Activated CD4-positive, alpha-beta T cell treated with anti-CD3 and anti-CD28 coated beads for 36 hours (primary cell): ENCODE measurements around the gene FER. TPM values are rescaled to one million over a fixed set of nuclear protein-coding genes. Genes with fewer than 3 reads are reported as not detected.
A peak's percentile ranks its signal among the peaks of the same experiment; 100 is the strongest.

Source experiments
- ATAC-seq: fragments of 200-7000 bp; cut with Tn5 transposase; one replicate; pipeline ENCODE4 v1.10.0; 2021; ENCODE audit warnings: mild to moderate bottlenecking, moderate library complexity
- CTCF ChIA-PET: fragments of 350-600 bp; sonication (Branson Sonifier 250); formaldehyde crosslinking; loops from one replicate; lab custom pipeline; 2021; ENCODE audit warnings: antibody characterized with exemption; lab: Charles Lee
- POLR2A ChIA-PET: fragments of 350-600 bp; sonication (Branson Sonifier 250); formaldehyde crosslinking; loops from one replicate; lab custom pipeline; 2021; ENCODE audit warnings: antibody characterized with exemption, inconsistent platforms; lab: Charles Lee
- DNase-seq: peaks from one replicate; pipeline ENCODE4 v3.0.0-alpha.2; 2020
- H3K27ac Mint-ChIP-seq: one replicate; pipeline ENCODE4 v1.8.0; 2021; ENCODE audit warnings: mixed read lengths
- H3K27me3 Mint-ChIP-seq: one replicate; pipeline ENCODE4 v1.8.0; 2021; ENCODE audit warnings: mixed read lengths
- H3K36me3 Mint-ChIP-seq: one replicate; pipeline ENCODE4 v1.8.0; 2021; ENCODE audit warnings: low read depth, mixed read lengths
- H3K4me1 Mint-ChIP-seq: one replicate; pipeline ENCODE4 v1.8.0; 2021; ENCODE audit warnings: mixed read lengths
- H3K4me3 Mint-ChIP-seq: one replicate; pipeline ENCODE4 v1.8.0; 2021; ENCODE audit warnings: mild to moderate bottlenecking, moderate library complexity, mixed read lengths
- H3K9me3 Mint-ChIP-seq: one replicate; pipeline ENCODE4 v1.8.0; 2021; ENCODE audit warnings: low read depth, mixed read lengths
- intact Hi-C, 2 experiments: fragments of 100-400 bp; cut with DNase I in 1 of 2; cut with micrococcal nuclease in 1 of 2; formaldehyde crosslinking; loops; one replicate each; pipeline versions ENCODE4 v1.14.2 to v1.15.1; 2022 to 2024; cut with DNase I, micrococcal nuclease
- total RNA-seq, 2 experiments: library from RNA; stranded (reverse); gene quantifications; one replicate each; pipeline ENCODE4 v1.2.3, GENCODE V29; 2021

Gene FER
- total RNA-seq, 2 experiments from 2014 or later = 9.3 to 9.9 TPM

GRCh38 chr5:108930107-108930506 is 182.4 kb downstream of the FER start:
- ATAC-seq = no peak
- no peaks in the 10 kb centered on the region for H3K4me1 Mint-ChIP-seq
- POLR2A ChIA-PET = no interaction called here

GRCh38 chr5:108935611-108936010 is 187.9 kb downstream of the FER start:
- Mint-ChIP-seq H3K9me3 (peaks cover 2% of the 10 kb centered on the region), H3K27ac (no peak overlapping the region), H3K4me3 (no peak overlapping the region), H3K4me1 (no peaks in the 10 kb centered on the region), H3K36me3 (peaks cover 12% of the 10 kb centered on the region), H3K27me3 (no peaks in the 10 kb centered on the region)
- intact Hi-C loops = no loop called here
- ChIA-PET CTCF (no interaction called here), POLR2A (no interaction called here)
- ATAC-seq = no peak
- DNase-seq = no peak

More at GRCh38 chr5:108930107-108930506, 182.4 kb downstream of the FER start:
- H3K27me3 Mint-ChIP-seq = no peaks in the 10 kb centered on the region
- H3K36me3 Mint-ChIP-seq = peaks cover 12% of the 10 kb centered on the region
- H3K9me3 Mint-ChIP-seq = peaks cover 2% of the 10 kb centered on the region
- intact Hi-C loops = no loop called here
- no peak overlapping the region for H3K4me3 Mint-ChIP-seq
- CTCF ChIA-PET = no interaction called here
- no peak for DNase-seq
- H3K27ac Mint-ChIP-seq = no peak overlapping the region

- CTCF ChIA-PET = no interaction called here
- Mint-ChIP-seq H3K36me3 (peaks cover 9% of the 10 kb centered on the region), H3K27me3 (no peaks in the 10 kb centered on the region), H3K4me3 (no peak overlapping the region), H3K9me3 (peaks cover under 1% of the 10 kb centered on the region), H3K27ac (no peak overlapping the region), H3K4me1 (no peaks in the 10 kb centered on the region)
- POLR2A ChIA-PET = interaction anchor here (0.6 kb wide), 1 partner anchor 1369 kb away, joined by 3 read pairs; no protein-coding TSS in a partner anchor
- DNase-seq = no peak
- intact Hi-C loops = no loop called here
- ATAC-seq = no peak
These were observed 189.5 kb downstream of the FER start for GRCh38 chr5:108937221-108937620.

GRCh38 chr5:108940506-108940905 is 192.8 kb downstream of the FER start:
- DNase-seq = peak; percentile 8
- CTCF ChIA-PET = interaction anchor here (0.6 to 0.7 kb wide), 2 partner anchors 10 to 108 kb away, joined by 3 to 6 read pairs; no protein-coding TSS in a partner anchor
- no peaks in the 10 kb centered on the region for H3K27me3 Mint-ChIP-seq
- H3K36me3 Mint-ChIP-seq = no peaks in the 10 kb centered on the region
- intact Hi-C loops = no loop called here
- H3K9me3 Mint-ChIP-seq = no peaks in the 10 kb centered on the region
- peak; percentile 19 for ATAC-seq
- no peak overlapping the region for H3K27ac Mint-ChIP-seq
- H3K4me3 Mint-ChIP-seq = no peak overlapping the region
- H3K4me1 Mint-ChIP-seq = no peaks in the 10 kb centered on the region
- POLR2A ChIA-PET = no interaction called here

- CTCF ChIA-PET = no interaction called here
- intact Hi-C loops = no loop called here
- no peaks in the 10 kb centered on the region for H3K4me1 Mint-ChIP-seq
- DNase-seq (no peak), ATAC-seq (no peak)
- H3K36me3 Mint-ChIP-seq = no peaks in the 10 kb centered on the region
- no peaks in the 10 kb centered on the region for H3K9me3 Mint-ChIP-seq
- H3K27ac Mint-ChIP-seq = no peak overlapping the region
- H3K4me3 Mint-ChIP-seq = no peak overlapping the region
- POLR2A ChIA-PET = no interaction called here
- no peaks in the 10 kb centered on the region for H3K27me3 Mint-ChIP-seq
These were observed 194.0 kb downstream of the FER start for GRCh38 chr5:108941746-108942145.

GRCh38 chr5:108942701-108943100 is 195.0 kb downstream of the FER start:
- no peaks in the 10 kb centered on the region for H3K36me3 Mint-ChIP-seq
- DNase-seq (no peak), ATAC-seq (no peak)
- H3K27ac Mint-ChIP-seq = no peak overlapping the region
- CTCF ChIA-PET = no interaction called here
- H3K27me3 Mint-ChIP-seq = no peaks in the 10 kb centered on the region
- POLR2A ChIA-PET = no interaction called here
- no peak overlapping the region for H3K4me3 Mint-ChIP-seq
- H3K4me1 Mint-ChIP-seq = no peaks in the 10 kb centered on the region
- intact Hi-C loops = no loop called here
- H3K9me3 Mint-ChIP-seq = no peaks in the 10 kb centered on the region

- Mint-ChIP-seq H3K9me3 (no peaks in the 10 kb centered on the region), H3K27ac (no peak overlapping the region), H3K27me3 (no peaks in the 10 kb centered on the region), H3K36me3 (no peaks in the 10 kb centered on the region), H3K4me3 (no peak overlapping the region), H3K4me1 (no peaks in the 10 kb centered on the region)
- ChIA-PET POLR2A (no interaction called here), CTCF (no interaction called here)
- DNase-seq (no peak), ATAC-seq (no peak)
- intact Hi-C loops = no loop called here
These were observed 197.4 kb downstream of the FER start for GRCh38 chr5:108945094-108945493.

- CTCF ChIA-PET = no interaction called here
- POLR2A ChIA-PET = no interaction called here
- ATAC-seq = no peak
- intact Hi-C loops = no loop called here
- H3K36me3 Mint-ChIP-seq = no peaks in the 10 kb centered on the region
- DNase-seq = no peak
- no peak overlapping the region for H3K27ac Mint-ChIP-seq
- no peak overlapping the region for H3K4me3 Mint-ChIP-seq
- H3K4me1 Mint-ChIP-seq = no peaks in the 10 kb centered on the region
- H3K9me3 Mint-ChIP-seq = no peaks in the 10 kb centered on the region
- no peaks in the 10 kb centered on the region for H3K27me3 Mint-ChIP-seq
These were observed 198.3 kb downstream of the FER start for GRCh38 chr5:108946008-108946407.

GRCh38 chr5:108947164-108947563 is 199.5 kb downstream of the FER start:
- Mint-ChIP-seq H3K36me3 (no peaks in the 10 kb centered on the region), H3K4me3 (no peak overlapping the region), H3K27ac (no peak overlapping the region), H3K4me1 (no peaks in the 10 kb centered on the region), H3K27me3 (no peaks in the 10 kb centered on the region), H3K9me3 (no peaks in the 10 kb centered on the region)
- ChIA-PET POLR2A (no interaction called here), CTCF (interaction anchor here (0.6 kb wide), 1 partner anchor 560 kb away, joined by 3 read pairs; no protein-coding TSS in a partner anchor)
- DNase-seq (no peak), ATAC-seq (no peak)
- intact Hi-C loops = no loop called here

GRCh38 chr5:108950276-108950675 is 202.6 kb downstream of the FER start:
- Mint-ChIP-seq H3K4me1 (no peaks in the 10 kb centered on the region), H3K4me3 (no peak overlapping the region), H3K27me3 (no peaks in the 10 kb centered on the region), H3K27ac (no peak overlapping the region), H3K9me3 (no peaks in the 10 kb centered on the region), H3K36me3 (no peaks in the 10 kb centered on the region)
- POLR2A ChIA-PET = no interaction called here
- DNase-seq (no peak), ATAC-seq (no peak)
- intact Hi-C loops = no loop called here
- CTCF ChIA-PET = interaction anchor here (0.9 kb wide), 1 partner anchor 10 kb away, joined by 3 read pairs; no protein-coding TSS in a partner anchor

- Mint-ChIP-seq H3K4me1 (no peaks in the 10 kb centered on the region), H3K27me3 (no peaks in the 10 kb centered on the region), H3K9me3 (no peaks in the 10 kb centered on the region), H3K36me3 (no peaks in the 10 kb centered on the region), H3K27ac (no peak overlapping the region), H3K4me3 (no peak overlapping the region)
- ChIA-PET POLR2A (no interaction called here), CTCF (no interaction called here)
- DNase-seq = no peak
- ATAC-seq = no peak
- intact Hi-C loops = no loop called here
These were observed 206.2 kb downstream of the FER start for GRCh38 chr5:108953940-108954339.

GRCh38 chr5:108957333-108957732 is 209.6 kb downstream of the FER start:
- ChIA-PET POLR2A (no interaction called here), CTCF (no interaction called here)
- H3K27me3 Mint-ChIP-seq = no peaks in the 10 kb centered on the region
- H3K4me1 Mint-ChIP-seq = no peaks in the 10 kb centered on the region
- H3K9me3 Mint-ChIP-seq = no peaks in the 10 kb centered on the region
- DNase-seq (no peak), ATAC-seq (no peak)
- H3K27ac Mint-ChIP-seq = no peak overlapping the region
- intact Hi-C loops = no loop called here
- H3K36me3 Mint-ChIP-seq = no peaks in the 10 kb centered on the region
- no peak overlapping the region for H3K4me3 Mint-ChIP-seq

GRCh38 chr5:108966910-108967309 is 219.2 kb downstream of the FER start:
- CTCF ChIA-PET = no interaction called here
- POLR2A ChIA-PET = no interaction called here
- DNase-seq (no peak), ATAC-seq (no peak)
- intact Hi-C loops = no loop called here
- Mint-ChIP-seq H3K4me1 (no peaks in the 10 kb centered on the region), H3K4me3 (no peak overlapping the region), H3K27ac (no peak overlapping the region), H3K9me3 (no peaks in the 10 kb centered on the region), H3K36me3 (peaks cover 5% of the 10 kb centered on the region), H3K27me3 (no peaks in the 10 kb centered on the region)
